Suprapubic skin (tissue), 4 donors: Measurements from ENCODE around the gene KIAA1217. TPM values are rescaled to one million over a fixed set of nuclear protein-coding genes. Genes with fewer than 3 reads are reported as not detected.

ENCODE experiments used
- DNase-seq, 2 donors: peaks; one replicate each; pipeline ENCODE4 v3.0.0-alpha.2; 2019; ENCODE audit warnings: low spot score in 2 of 2
- H3K27ac ChIP-seq: fragments of 200-600 bp; sonication (generic); one replicate; pipeline ENCODE4 v1.5.1; 2019
- H3K27me3 ChIP-seq: fragments of 200-600 bp; sonication (generic); one replicate; pipeline ENCODE4 v1.5.1; 2019
- H3K36me3 ChIP-seq: fragments of 200-600 bp; sonication (generic); one replicate; pipeline ENCODE4 v1.5.1; 2019
- H3K4me1 ChIP-seq: fragments of 200-600 bp; sonication (generic); one replicate; pipeline ENCODE4 v1.5.1; 2019
- H3K4me3 ChIP-seq: fragments of 200-600 bp; sonication (generic); one replicate; pipeline ENCODE4 v1.5.1; 2019; ENCODE audit warnings: mild to moderate bottlenecking
- H3K9me3 ChIP-seq: fragments of 200-600 bp; sonication (generic); one replicate; pipeline ENCODE4 v1.5.1; 2019
- CTCF ChIP-seq, 2 donors: fragments of 200-600 bp in 1 of 2; fragments of 450-650 bp in 1 of 2; sonication (generic) in 1 of 2; IDR thresholded peaks; one replicate each; pipeline ENCODE4 v1.5.1; 2016 to 2019; ENCODE audit warnings: antibody characterized with exemption in 2 of 2, mild to moderate bottlenecking in 1 of 2, moderate library complexity in 1 of 2
- EP300 ChIP-seq: sonication (generic); formaldehyde crosslinking; IDR thresholded peaks from one replicate; pipeline ENCODE4 v1.6.1; 2017; ENCODE audit warnings: antibody characterized with exemption
- POLR2A ChIP-seq, 2 donors: fragments of 450-650 bp; IDR thresholded peaks; one replicate each; pipeline ENCODE4 v1.6.1; 2017; ENCODE audit warnings: antibody characterized with exemption in 2 of 2, mild to moderate bottlenecking in 2 of 2, moderate library complexity in 2 of 2
- POLR2AphosphoS5 ChIP-seq, 3 donors: sonication (generic); formaldehyde crosslinking; IDR thresholded peaks; one replicate each; pipeline ENCODE4 v1.6.1; 2017; ENCODE audit warnings: antibody characterized with exemption in 3 of 3
- WGBS: methylation state at CpG from one replicate; pipeline ENCODE4 v1.1.5; 2018; 5-methylcytosine and 5-hydroxymethylcytosine counted together
- total RNA-seq, 4 donors: library from RNA; depleted of rRNA; stranded (reverse); fragments of >200 nt; gene quantifications; one replicate each; pipeline ENCODE4 v1.1.0, GENCODE V29; 2016

The KIAA1217 gene
- total RNA-seq, 4 donors from 2014 or later = 59.2 to 109 (median 72.1) TPM

- WGBS = 88% methylated on average over 4 of the region's 4 CpGs
- TF ChIP-seq POLR2AphosphoS5 (IDR thresholded peaks at IDR 0.05) (no peak), POLR2A (IDR thresholded peaks at IDR 0.05) (no peak), EP300 (no peak), CTCF (IDR thresholded peaks at IDR 0.05) (no peak)
- H3K36me3 ChIP-seq = no peaks in the 10 kb centered on the region
These were observed 347.3 kb downstream of the KIAA1217 start for GRCh38 chr10:24556126-24556749.

GRCh38 chr10:24556750-24557742 lies 348.1 kb downstream of the KIAA1217 start:
- DNase-seq = no peak
- Histone ChIP-seq H3K4me3 (no peak overlapping the region), H3K27ac (no peak overlapping the region), H3K9me3 (no peaks in the 10 kb centered on the region), H3K36me3 (no peaks in the 10 kb centered on the region), H3K4me1 (peaks cover 11% of the 10 kb centered on the region), H3K27me3 (peaks cover 6% of the 10 kb centered on the region)
- 57% methylated on average over 24 of the region's 24 CpGs for WGBS
- TF ChIP-seq POLR2A (IDR thresholded peaks at IDR 0.05) (no peak), CTCF (IDR thresholded peaks at IDR 0.05) (peak; percentile 15 to 48)

More at GRCh38 chr10:24556126-24556749, 347.3 kb downstream of the KIAA1217 start:
- no peaks in the 10 kb centered on the region for H3K9me3 ChIP-seq
- no peak overlapping the region for H3K27ac ChIP-seq
- peaks cover 6% of the 10 kb centered on the region for H3K27me3 ChIP-seq
- no peak overlapping the region for H3K4me3 ChIP-seq
- peaks cover 18% of the 10 kb centered on the region for H3K4me1 ChIP-seq
- DNase-seq = no peak

GRCh38 chr10:24561453-24561852 lies 352.5 kb downstream of the KIAA1217 start:
- WGBS = 50% methylated on average over 3 of the region's 3 CpGs
- Histone ChIP-seq H3K4me3 (no peak overlapping the region), H3K36me3 (no peaks in the 10 kb centered on the region), H3K9me3 (no peaks in the 10 kb centered on the region), H3K27me3 (no peaks in the 10 kb centered on the region), H3K27ac (no peak overlapping the region), H3K4me1 (peaks cover 7% of the 10 kb centered on the region)
- TF ChIP-seq POLR2AphosphoS5 (IDR thresholded peaks at IDR 0.05) (no peak), CTCF (IDR thresholded peaks at IDR 0.05) (no peak), EP300 (no peak), POLR2A (IDR thresholded peaks at IDR 0.05) (no peak)
- DNase-seq = no peak

- no peaks in the 10 kb centered on the region for H3K9me3 ChIP-seq
- no peak overlapping the region for H3K27ac ChIP-seq
- 88% methylated on average over 4 of the region's 4 CpGs for WGBS
- H3K36me3 ChIP-seq = no peaks in the 10 kb centered on the region
- DNase-seq = no peak
- H3K4me3 ChIP-seq = no peak overlapping the region
- H3K4me1 ChIP-seq = no peaks in the 10 kb centered on the region
- TF ChIP-seq POLR2A (IDR thresholded peaks at IDR 0.05) (no peak), EP300 (no peak), POLR2AphosphoS5 (IDR thresholded peaks at IDR 0.05) (no peak), CTCF (IDR thresholded peaks at IDR 0.05) (no peak)
- H3K27me3 ChIP-seq = no peaks in the 10 kb centered on the region
These were observed 359.1 kb downstream of the KIAA1217 start for GRCh38 chr10:24568042-24568441.

GRCh38 chr10:24569330-24569796 lies 360.4 kb downstream of the KIAA1217 start:
- WGBS = 87% methylated on average over 10 of the region's 13 CpGs

More at GRCh38 chr10:24569330-24569796, 360.4 kb downstream of the KIAA1217 start:
- Histone ChIP-seq H3K4me1 (no peaks in the 10 kb centered on the region), H3K27ac (no peak overlapping the region), H3K9me3 (no peaks in the 10 kb centered on the region), H3K27me3 (no peaks in the 10 kb centered on the region), H3K36me3 (no peaks in the 10 kb centered on the region), H3K4me3 (no peak overlapping the region)
- no peak for TF ChIP-seq POLR2AphosphoS5 (IDR thresholded peaks at IDR 0.05)
- no peak for TF ChIP-seq EP300
- TF ChIP-seq POLR2A (IDR thresholded peaks at IDR 0.05) = no peak
- no peak for TF ChIP-seq CTCF (IDR thresholded peaks at IDR 0.05)
- no peak for DNase-seq
